Loucy (cell line): ENCODE measurements around the gene GALNT12.

Experiments
- H2AFZ ChIP-seq: fragments of 200-600 bp; sonication (generic); 2 replicates; pipeline ENCODE4 v1.6.0; 2016; ENCODE audit warnings: antibody characterized with exemption, mild to moderate bottlenecking, low read length, moderate library complexity
- H3F3A ChIP-seq: fragments of 200-600 bp; 2 replicates; pipeline ENCODE4 v1.6.0; 2016; ENCODE audit warnings: antibody characterized with exemption, low read depth, mild to moderate bottlenecking
- H3K27me3 ChIP-seq: fragments of 200-600 bp; sonication (generic); 2 replicates; pipeline ENCODE4 v1.6.1; 2014; ENCODE audit warnings: low read length, mild to moderate bottlenecking; ENCODE audit not compliant: insufficient read depth, poor library complexity, severe bottlenecking
- H3K36me3 ChIP-seq: fragments of 200-600 bp; sonication (generic); 2 replicates; pipeline ENCODE4 v1.6.1; 2016; ENCODE audit warnings: low read length; ENCODE audit not compliant: insufficient read depth
- H3K4me1 ChIP-seq: fragments of 200-600 bp; sonication (generic); 2 replicates; pipeline ENCODE4 v1.5.1; 2014; ENCODE audit warnings: low read length, mild to moderate bottlenecking; ENCODE audit not compliant: insufficient read depth, poor library complexity, severe bottlenecking
- H3K4me2 ChIP-seq: fragments of 200-600 bp; sonication (generic); 2 replicates; pipeline ENCODE4 v1.6.0; 2014; ENCODE audit warnings: antibody characterized with exemption, low read length, low read depth, mild to moderate bottlenecking; ENCODE audit not compliant: poor library complexity, severe bottlenecking
- H3K4me3 ChIP-seq: fragments of 200-600 bp; sonication (generic); 2 replicates; pipeline ENCODE4 v1.5.1; 2014; ENCODE audit warnings: low read length, mild to moderate bottlenecking, mixed read lengths; ENCODE audit not compliant: poor library complexity, severe bottlenecking
- H3K79me2 ChIP-seq: fragments of 200-600 bp; sonication (generic); 2 replicates; pipeline ENCODE4 v1.6.1; 2014; ENCODE audit warnings: low read length; ENCODE audit not compliant: insufficient read depth
- H3K9ac ChIP-seq: fragments of 200-600 bp; sonication (generic); 2 replicates; pipeline ENCODE4 v1.6.0; 2014; ENCODE audit warnings: mild to moderate bottlenecking, low read depth, low read length, moderate library complexity; ENCODE audit not compliant: poor library complexity, severe bottlenecking
- H3K9me2 ChIP-seq: fragments of 200-600 bp; sonication (generic); replicated peaks from 2 replicates; pipeline ENCODE4 v1.6.1; 2016; ENCODE audit warnings: low read depth, low read length, mixed read lengths
- H3K9me3 ChIP-seq: fragments of 200-600 bp; sonication (generic); 2 replicates; pipeline ENCODE4 v1.6.1; 2014; ENCODE audit warnings: mild to moderate bottlenecking, antibody characterized with exemption, low read length, low read depth; ENCODE audit not compliant: insufficient read depth
- H4K20me1 ChIP-seq: fragments of 200-600 bp; sonication (generic); 2 replicates; pipeline ENCODE4 v1.6.0; 2014; ENCODE audit warnings: antibody characterized with exemption, low read length, mild to moderate bottlenecking; ENCODE audit not compliant: insufficient read depth, poor library complexity, severe bottlenecking
- CTCF ChIP-seq: fragments of 200-600 bp; sonication (generic); conservative IDR thresholded peaks from 2 replicates; pipeline ENCODE4 v1.5.1; 2014; ENCODE audit warnings: mild to moderate bottlenecking, antibody characterized with exemption, low read length
- EZH2phosphoT487 ChIP-seq: fragments of 200-600 bp; IDR thresholded peaks from 2 replicates; pipeline ENCODE4 v1.6.1; 2018; ENCODE audit warnings: antibody characterized with exemption, mild to moderate bottlenecking, moderate library complexity, borderline replicate concordance

The GALNT12 gene

GRCh38 chr9:98867429-98868168, 60.1 kb downstream of the GALNT12 start:
- no peaks in the 10 kb centered on the region for H3K36me3 ChIP-seq
- H2AFZ ChIP-seq = no peak overlapping the region
- no peaks in the 10 kb centered on the region for H3K4me1 ChIP-seq
- H3K27me3 ChIP-seq = no peaks in the 10 kb centered on the region
- no peak overlapping the region for H3K9ac ChIP-seq
- TF ChIP-seq EZH2phosphoT487 (no peak), CTCF (no peak)
- H3K4me3 ChIP-seq = no peak overlapping the region
- no peaks in the 10 kb centered on the region for H4K20me1 ChIP-seq
- H3F3A ChIP-seq = no peaks in the 10 kb centered on the region
- H3K9me2 ChIP-seq = no peaks in the 10 kb centered on the region
- H3K9me3 ChIP-seq = no peaks in the 10 kb centered on the region
- H3K79me2 ChIP-seq = no peaks in the 10 kb centered on the region
- no peak overlapping the region for H3K4me2 ChIP-seq

GRCh38 chr9:98869078-98869745, 61.7 kb downstream of the GALNT12 start:
- Histone ChIP-seq H3K4me1 (no peaks in the 10 kb centered on the region), H3K79me2 (no peaks in the 10 kb centered on the region), H2AFZ (no peak overlapping the region), H3K27me3 (no peaks in the 10 kb centered on the region), H3K4me2 (no peak overlapping the region), H3K9me2 (no peaks in the 10 kb centered on the region), H3K9ac (no peak overlapping the region), H4K20me1 (no peaks in the 10 kb centered on the region), H3F3A (no peaks in the 10 kb centered on the region), H3K36me3 (no peaks in the 10 kb centered on the region), H3K9me3 (no peaks in the 10 kb centered on the region), H3K4me3 (no peak overlapping the region)
- no peak for TF ChIP-seq EZH2phosphoT487

DNA sequence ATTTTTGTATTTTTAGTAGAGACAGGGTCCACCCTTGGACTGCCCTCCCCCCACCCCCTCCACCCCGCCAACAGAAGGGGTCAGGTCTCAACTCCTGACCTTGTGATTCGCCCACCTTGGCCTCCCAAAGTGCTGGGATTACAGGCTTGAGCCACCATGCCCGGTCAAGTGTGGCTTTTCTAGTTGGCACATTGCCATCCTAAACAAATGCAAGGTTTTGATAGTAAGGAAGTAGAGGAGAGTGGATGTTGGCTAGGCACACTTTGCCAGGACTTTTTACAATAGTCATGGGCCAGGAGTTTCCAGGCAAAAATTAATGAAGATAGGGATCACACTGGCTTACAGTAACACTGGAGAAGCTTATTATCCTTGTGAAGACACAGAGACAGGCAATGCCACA, 62.4 kb downstream of the GALNT12 start:
- Histone ChIP-seq H4K20me1 (no peaks in the 10 kb centered on the region), H3K4me2 (no peak overlapping the region), H3K27me3 (no peaks in the 10 kb centered on the region), H3K4me3 (no peak overlapping the region), H2AFZ (no peak overlapping the region), H3K36me3 (no peaks in the 10 kb centered on the region), H3K4me1 (no peaks in the 10 kb centered on the region), H3K9me3 (no peaks in the 10 kb centered on the region), H3F3A (no peaks in the 10 kb centered on the region), H3K9ac (no peak overlapping the region), H3K9me2 (no peaks in the 10 kb centered on the region), H3K79me2 (no peaks in the 10 kb centered on the region)
- TF ChIP-seq EZH2phosphoT487 (no peak), CTCF (no peak)
